Adrenal gland (tissue), 12 donors: ENCODE measurements around the gene CCDC9B. TPM values are rescaled to one million over a fixed set of nuclear protein-coding genes. Genes with fewer than 3 reads are reported as not detected.

Experiments
- DNase-seq, 7 donors: peaks; one replicate each; pipeline ENCODE4 v3.0.0-alpha.2; 2019 to 2020
- H3K27ac ChIP-seq, 5 donors: fragments of 200-600 bp; sonication (generic) in 4 of 5; 1 replicate in 3 of 5; 2 replicates in 2 of 5; pipeline versions ENCODE4 v1.5.1 to v1.8.0; 2016 to 2020; ENCODE audit warnings: mild to moderate bottlenecking in 1 of 5
- H3K27me3 ChIP-seq: fragments of 200-600 bp; 2 replicates; pipeline ENCODE4 v1.8.0; 2021
- H3K36me3 ChIP-seq, 2 donors: fragments of 200-600 bp; replicated peaks in 1 of 2; 1 replicate in 1 of 2; 2 replicates in 1 of 2; pipeline versions ENCODE4 v1.5.1 to v1.8.0; 2018 to 2022
- H3K4me1 ChIP-seq, 2 donors: fragments of 200-600 bp; replicated peaks in 1 of 2; 1 replicate in 1 of 2; 2 replicates in 1 of 2; pipeline versions ENCODE4 v1.5.1 to v1.8.0; 2018 to 2021
- H3K4me3 ChIP-seq, 4 donors: fragments of 200-600 bp; sonication (generic) in 3 of 4; one replicate each; pipeline ENCODE4 v1.5.1; 2016 to 2018
- H3K9me3 ChIP-seq, 3 donors: fragments of 200-600 bp; sonication (generic) in 1 of 3; replicated peaks in 1 of 3; 1 replicate in 2 of 3; 2 replicates in 1 of 3; pipeline versions ENCODE4 v1.5.1 to v1.8.0; 2016 to 2021
- POLR2A ChIP-seq, 2 donors: fragments of 450-650 bp; IDR thresholded peaks; one replicate each; pipeline ENCODE4 v1.6.1; 2017; ENCODE audit warnings: antibody characterized with exemption in 2 of 2, mild to moderate bottlenecking in 2 of 2, moderate library complexity in 1 of 2
- WGBS, 4 donors: extraction: QIAGEN DNeasy Blood & Tissue Kit in 2 of 4; methylation state at CpG; one replicate each; pipeline versions ENCODE4 v1.1.5 to v1.1.7; 2013 to 2017; 5-methylcytosine and 5-hydroxymethylcytosine counted together
- intact Hi-C, 2 donors: fragments of 100-400 bp; cut with DNase I; formaldehyde crosslinking; loops; one replicate each; pipeline versions ENCODE4 v1.14.1 to v1.15.0; 2022 to 2023
- polyA plus RNA-seq, 3 donors: library from polyadenylated mRNA; stranded (reverse); fragments of 200-250 nt in 2 of 3; fragments of 350-450 nt in 1 of 3; fragmentation: Illumina TruSeq in 1 of 3; extraction: RNeasy Lipid Tissue Mini Kit (QIAGEN cat#74804) in 1 of 3; gene quantifications; one replicate each; pipeline ENCODE4 v1.2.3, GENCODE V29; 2013 to 2014
- total RNA-seq, 9 donors: library from RNA; depleted of rRNA in 4 of 9; stranded (reverse); fragments of >200 nt in 4 of 9; fragments of 120-200 nt in 1 of 9; fragmentation: NEBNext Ultra II Directional in 1 of 9; extraction: Animal tissue kit (Norgen Biotek cat#: 25700) in 1 of 9; gene quantifications; one replicate each; pipeline versions ENCODE4 v1.1.0 to v1.2.4, GENCODE V29; 2013 to 2023
- TF ChIP-seq, protein P1 (sequence below), 6 experiments: fragments of 450-650 bp in 4 of 6; fragments of 200-600 bp in 2 of 6; sonication (generic) in 1 of 6; IDR thresholded peaks; 1 replicate in 5 of 6; 2 replicates in 1 of 6; pipeline versions ENCODE4 v1.5.1 to v1.8.0; 2016 to 2021; ENCODE audit warnings: antibody characterized with exemption in 6 of 6, mild to moderate bottlenecking in 2 of 6, moderate library complexity in 1 of 6
- donor health status: healthy with polysubstance abuse.
- donor health status: Bipolar disorder and iron deficiency.
- donor health status: DM: yes; HTN: yes; CAD: no.
- donor health status: DM: no; HTN: no; CAD: no.
- donor health status: DM: no; HTN: no; CAD: no.
- donor health status: DM: yes; HTN: yes; CAD: no.

Gene CCDC9B
- total and polyA plus RNA-seq, 12 donors = 0.72 to 41.0 (median 10.8) TPM

DNA sequence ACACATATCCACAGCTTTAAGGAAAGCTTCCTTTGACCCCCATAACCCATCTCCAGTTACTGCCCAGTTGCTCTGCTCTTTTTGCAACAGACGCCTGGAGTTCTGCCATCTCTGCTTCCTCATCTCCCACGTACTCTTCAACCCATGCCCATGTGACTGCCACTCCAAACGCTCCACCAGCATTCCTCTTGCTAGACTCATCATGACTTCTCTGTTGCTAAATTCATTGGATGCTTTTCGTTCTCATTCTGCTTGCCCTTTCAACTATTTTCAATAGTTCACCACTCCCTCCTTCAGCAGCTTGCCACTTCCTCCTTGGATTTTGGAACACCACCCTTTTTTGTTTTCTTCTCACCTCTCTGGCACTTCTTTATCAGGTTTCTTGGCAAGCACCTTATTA lies 39.1 kb upstream of the CCDC9B start:
- no peaks in the 10 kb centered on the region for H3K27me3 ChIP-seq
- H3K4me1 ChIP-seq = peaks cover 11 to 24% of the 10 kb centered on the region in 2 donors
- H3K9me3 ChIP-seq = no peaks in the 10 kb centered on the region
- DNase-seq = peak; percentile 43 to 91 (median 90)
- peak overlapping the region in 1 of 5 donors; percentile 17 for H3K27ac ChIP-seq
- H3K4me3 ChIP-seq = no peak overlapping the region
- WGBS, 4 donors = 6 to 18% (median 13%) methylated on average over 4 of the region's 4 CpGs
- intact Hi-C loops = no loop called here
- H3K36me3 ChIP-seq = no peaks in the 10 kb centered on the region
- no peak for TF ChIP-seq POLR2A (IDR thresholded peaks at IDR 0.05)
- TF ChIP-seq, protein P1, sequence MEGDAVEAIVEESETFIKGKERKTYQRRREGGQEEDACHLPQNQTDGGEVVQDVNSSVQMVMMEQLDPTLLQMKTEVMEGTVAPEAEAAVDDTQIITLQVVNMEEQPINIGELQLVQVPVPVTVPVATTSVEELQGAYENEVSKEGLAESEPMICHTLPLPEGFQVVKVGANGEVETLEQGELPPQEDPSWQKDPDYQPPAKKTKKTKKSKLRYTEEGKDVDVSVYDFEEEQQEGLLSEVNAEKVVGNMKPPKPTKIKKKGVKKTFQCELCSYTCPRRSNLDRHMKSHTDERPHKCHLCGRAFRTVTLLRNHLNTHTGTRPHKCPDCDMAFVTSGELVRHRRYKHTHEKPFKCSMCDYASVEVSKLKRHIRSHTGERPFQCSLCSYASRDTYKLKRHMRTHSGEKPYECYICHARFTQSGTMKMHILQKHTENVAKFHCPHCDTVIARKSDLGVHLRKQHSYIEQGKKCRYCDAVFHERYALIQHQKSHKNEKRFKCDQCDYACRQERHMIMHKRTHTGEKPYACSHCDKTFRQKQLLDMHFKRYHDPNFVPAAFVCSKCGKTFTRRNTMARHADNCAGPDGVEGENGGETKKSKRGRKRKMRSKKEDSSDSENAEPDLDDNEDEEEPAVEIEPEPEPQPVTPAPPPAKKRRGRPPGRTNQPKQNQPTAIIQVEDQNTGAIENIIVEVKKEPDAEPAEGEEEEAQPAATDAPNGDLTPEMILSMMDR (IDR thresholded peaks at IDR 0.05) = no peak

DNA sequence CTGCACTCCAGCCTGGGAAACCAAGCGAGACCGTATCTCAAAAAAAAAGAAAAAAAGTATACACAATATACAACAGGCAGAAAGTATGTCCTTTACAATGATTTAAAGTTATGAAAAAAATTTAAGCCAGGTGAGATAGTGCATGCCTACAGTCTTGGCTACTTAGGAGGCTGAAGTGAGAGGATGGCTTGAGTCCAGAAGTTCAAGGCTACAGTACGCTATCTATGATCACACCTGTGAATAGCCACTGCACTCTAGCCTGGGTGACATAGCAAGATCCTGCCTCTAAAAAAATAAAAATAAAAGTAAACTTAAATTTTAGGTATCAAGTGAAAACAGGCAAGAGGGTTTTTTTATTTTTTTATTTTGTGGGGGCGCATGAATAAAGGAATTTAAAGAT lies 38.6 kb upstream of the CCDC9B start:
- Histone ChIP-seq H3K4me1 (peaks cover 11 to 24% of the 10 kb centered on the region in 2 donors), H3K4me3 (no peak overlapping the region), H3K9me3 (no peaks in the 10 kb centered on the region), H3K27ac (no peak overlapping the region), H3K27me3 (no peaks in the 10 kb centered on the region), H3K36me3 (no peaks in the 10 kb centered on the region)
- DNase-seq = no peak
- WGBS, 4 donors = 66 to 83% (median 74%) methylated on average over 4 of the region's 4 CpGs
- TF ChIP-seq POLR2A (IDR thresholded peaks at IDR 0.05) = no peak
- intact Hi-C loops = no loop called here

DNA sequence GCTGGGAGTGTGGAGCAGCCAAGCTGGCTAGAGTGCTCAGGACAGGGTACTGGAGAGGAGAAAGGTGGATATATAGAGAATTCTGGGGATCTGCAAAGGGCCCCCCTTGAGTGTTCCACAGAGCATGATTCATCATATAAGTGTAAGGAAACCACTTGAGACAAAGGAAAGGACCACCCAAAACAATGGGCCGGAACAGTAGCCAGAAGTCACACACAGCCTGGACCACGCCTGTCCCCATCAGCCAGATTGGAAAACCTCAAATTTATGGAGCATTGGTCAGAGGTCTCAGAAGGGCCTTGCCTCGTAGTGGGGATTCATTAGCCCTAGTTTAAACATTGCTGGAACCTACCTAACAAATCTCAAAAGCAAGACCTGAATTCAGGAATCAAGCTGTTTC lies 36.9 kb upstream of the CCDC9B start:
- Histone ChIP-seq H3K4me3 (no peak overlapping the region), H3K9me3 (no peaks in the 10 kb centered on the region), H3K36me3 (no peaks in the 10 kb centered on the region), H3K27ac (no peak overlapping the region), H3K27me3 (no peaks in the 10 kb centered on the region), H3K4me1 (peaks cover 4 to 15% of the 10 kb centered on the region in 2 donors)
- WGBS, 4 donors = 80 to 91% (median 87%) methylated on average over 3 of the region's 3 CpGs
- no peak for DNase-seq
- TF ChIP-seq, protein P1 (IDR thresholded peaks at IDR 0.05) = no peak
- TF ChIP-seq POLR2A (IDR thresholded peaks at IDR 0.05) = no peak
- intact Hi-C loops = no loop called here

DNA sequence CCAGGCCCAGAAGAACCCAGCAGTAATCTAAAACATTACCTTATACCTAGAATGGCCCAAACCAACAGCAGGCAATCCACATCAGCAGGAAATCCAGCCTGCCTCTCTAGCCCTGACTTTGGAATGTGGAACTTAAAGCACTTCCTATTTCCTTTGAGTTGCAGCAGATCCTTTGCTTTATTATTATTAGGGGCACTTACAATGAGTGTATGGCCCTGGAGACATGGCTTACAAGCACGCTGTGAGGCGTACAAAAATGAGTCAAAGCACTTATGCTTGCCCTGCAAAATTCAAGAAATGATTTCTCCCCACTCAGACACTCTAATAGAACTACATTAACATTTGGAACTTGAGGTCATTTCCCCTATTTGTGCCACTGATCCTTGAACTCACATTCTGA lies 32.2 kb upstream of the CCDC9B start:
- Histone ChIP-seq H3K36me3 (no peaks in the 10 kb centered on the region), H3K27me3 (no peaks in the 10 kb centered on the region), H3K9me3 (no peaks in the 10 kb centered on the region), H3K27ac (no peak overlapping the region), H3K4me1 (peaks cover 0 to 4% of the 10 kb centered on the region in 2 donors), H3K4me3 (no peak overlapping the region)
- WGBS, 4 donors = 43 to 68% (median 51%) methylated on average over 2 of the region's 2 CpGs
- intact Hi-C loops = no loop called here
- DNase-seq = no peak
- TF ChIP-seq, protein P1 (IDR thresholded peaks at IDR 0.05) = no peak

DNA sequence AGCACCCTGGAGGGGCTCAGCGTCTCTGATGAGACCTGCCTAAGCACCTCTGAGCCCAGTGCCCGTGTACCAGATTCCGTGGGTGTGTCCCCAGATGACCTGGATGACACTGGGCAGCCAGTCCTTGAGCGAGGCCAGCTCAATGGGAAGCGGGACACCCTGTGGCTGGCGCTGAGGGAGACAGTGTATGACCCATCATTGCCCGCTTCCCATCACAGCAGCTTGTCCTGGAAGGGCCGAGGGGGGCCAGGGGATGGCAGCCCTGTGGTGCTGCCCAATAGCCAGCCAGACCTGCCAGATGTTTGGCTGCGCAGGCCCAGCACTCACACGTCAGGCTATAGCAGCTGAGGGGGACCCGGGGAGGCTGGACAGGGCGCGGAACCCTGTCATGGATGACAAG lies 29.2 kb upstream of the CCDC9B start:
- WGBS, 4 donors = 70 to 100% (median 77%) methylated on average over 2 to 13 of the region's 13 CpGs
- no peak overlapping the region for H3K27ac ChIP-seq
- no peak overlapping the region for H3K4me3 ChIP-seq
- H3K36me3 ChIP-seq = no peaks in the 10 kb centered on the region
- DNase-seq = peak in 1 of 7 donors; percentile 43
- H3K9me3 ChIP-seq = no peaks in the 10 kb centered on the region
- peaks cover 0 to 14% of the 10 kb centered on the region in 2 donors for H3K4me1 ChIP-seq
- intact Hi-C loops = loop anchor here (2.0 to 10.0 kb wide), 2 partner anchors 45 to 47 kb away; no protein-coding TSS in a partner anchor
- TF ChIP-seq POLR2A (IDR thresholded peaks at IDR 0.05) = no peak
- TF ChIP-seq, protein P1 (IDR thresholded peaks at IDR 0.05) = no peak
- no peaks in the 10 kb centered on the region for H3K27me3 ChIP-seq
